HG02981 (cell line): ENCODE measurements around the gene HGFAC.

Source experiments
- ATAC-seq: cut with Tn5 transposase; IDR thresholded peaks from one replicate; pipeline ENCODE4 v1.9.1; 2021; ENCODE audit warnings: mild to moderate bottlenecking, moderate library complexity; ENCODE audit not compliant: unreplicated experiment

Gene HGFAC

DNA sequence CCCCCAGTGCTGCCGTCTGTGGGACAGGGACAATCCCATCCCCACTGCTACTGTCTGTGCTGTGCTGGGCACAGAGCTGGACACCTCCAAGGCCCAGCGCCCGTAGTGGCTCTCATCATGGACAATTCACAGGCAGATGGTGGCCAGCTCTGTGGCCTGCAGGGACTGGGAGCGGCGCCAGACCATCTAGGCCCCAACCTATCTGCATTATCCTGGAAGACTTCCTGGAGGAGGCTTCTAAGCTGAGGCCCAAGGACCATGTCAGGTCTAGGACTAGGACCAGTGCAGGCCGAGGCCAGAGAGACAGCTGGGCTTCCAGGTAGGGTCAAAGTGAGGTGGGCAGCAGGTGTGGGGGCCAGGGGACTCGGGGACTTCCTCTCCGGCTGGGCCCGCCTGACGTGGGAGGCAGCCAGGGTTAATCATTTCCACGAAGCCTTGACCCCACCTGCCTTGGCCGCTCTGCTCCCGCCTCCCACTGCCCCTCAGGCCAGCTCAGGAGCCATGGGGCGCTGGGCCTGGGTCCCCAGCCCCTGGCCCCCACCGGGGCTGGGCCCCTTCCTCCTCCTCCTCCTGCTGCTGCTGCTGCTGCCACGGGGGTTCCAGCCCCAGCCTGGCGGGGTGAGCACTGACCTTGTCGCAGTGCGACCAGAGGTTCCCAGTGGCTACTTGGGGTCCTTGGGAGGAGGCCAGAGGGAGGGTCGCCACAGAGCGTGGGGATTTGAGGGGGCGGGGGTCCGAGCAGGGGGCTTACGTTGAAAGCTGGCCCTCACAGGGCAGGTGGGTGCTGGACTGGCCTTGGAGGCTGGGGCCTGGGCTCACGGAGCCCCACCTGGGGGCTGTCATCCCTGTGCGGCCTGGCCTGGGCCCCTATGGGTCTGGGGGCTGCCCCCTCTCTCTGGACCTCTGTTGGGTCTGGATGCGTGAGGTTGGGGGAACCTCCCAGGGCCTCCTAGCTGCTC lies at the start of gene HGFAC:
TSS of gene HGFAC (plus strand) at position 468 of the 959 bp plus-strand sequence. CDS start at position 502, 34 bp downstream.
- ATAC-seq = no peak

DNA sequence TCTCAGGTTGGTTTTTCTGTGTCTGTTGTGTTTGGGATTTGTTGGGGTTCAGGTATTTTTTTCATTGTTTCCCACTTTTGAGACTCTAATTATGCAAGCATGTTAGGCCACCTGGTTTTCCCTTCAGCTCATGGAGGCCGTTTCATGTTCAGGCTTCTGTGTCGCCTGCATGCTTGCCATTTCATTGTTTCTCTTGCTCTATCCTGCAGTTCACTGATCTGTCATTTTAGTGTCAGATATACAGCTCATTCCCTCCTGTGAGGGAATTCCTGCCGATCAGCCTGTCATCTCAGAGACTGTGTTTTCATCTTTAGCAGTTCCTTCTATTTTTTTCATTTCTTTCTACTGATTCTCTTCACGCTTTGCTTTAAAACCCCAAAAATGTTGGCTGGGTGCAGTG lies 49.4 kb upstream of the HGFAC start:
- ATAC-seq = no peak

DNA sequence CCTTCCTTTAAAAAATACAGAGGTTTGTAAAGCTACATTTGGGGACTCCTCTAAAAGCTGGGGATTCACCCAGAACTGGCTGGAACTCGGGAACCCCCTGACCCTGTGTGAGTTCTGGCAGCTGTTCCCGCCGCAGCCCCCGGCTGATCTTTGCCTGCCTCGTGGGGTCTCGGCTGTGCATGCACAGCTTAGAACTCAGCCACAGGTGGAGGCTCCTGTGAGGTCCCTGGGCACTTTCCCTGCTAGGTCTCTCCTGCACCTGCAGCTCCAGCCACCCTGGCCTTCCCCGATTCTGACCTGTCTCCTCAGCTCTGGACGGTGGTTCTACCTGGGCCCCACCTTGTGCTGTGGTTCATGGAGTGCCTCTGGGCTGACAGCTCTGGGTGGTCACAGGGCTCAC lies 48.6 kb upstream of the HGFAC start:
- ATAC-seq = no peak

DNA sequence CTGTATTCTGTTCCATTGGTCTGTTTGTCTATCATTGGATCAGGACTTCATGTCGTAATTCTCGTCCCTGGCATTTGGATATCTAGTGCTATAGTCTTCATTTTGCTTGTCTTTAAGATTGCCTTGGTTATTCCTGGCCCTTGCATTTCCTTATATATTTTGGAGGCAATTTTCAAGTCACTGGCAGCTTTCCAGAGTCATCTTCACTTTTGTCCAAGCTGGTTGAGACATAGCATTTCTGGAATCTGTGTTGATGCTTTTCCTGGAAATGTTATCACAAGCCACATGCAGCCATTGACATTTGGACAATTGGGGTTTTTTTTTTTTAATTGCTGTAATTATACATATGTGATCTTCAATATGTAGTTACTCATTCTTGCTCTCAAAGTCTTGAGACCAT lies 45.2 kb upstream of the HGFAC start:
- no peak for ATAC-seq

DNA sequence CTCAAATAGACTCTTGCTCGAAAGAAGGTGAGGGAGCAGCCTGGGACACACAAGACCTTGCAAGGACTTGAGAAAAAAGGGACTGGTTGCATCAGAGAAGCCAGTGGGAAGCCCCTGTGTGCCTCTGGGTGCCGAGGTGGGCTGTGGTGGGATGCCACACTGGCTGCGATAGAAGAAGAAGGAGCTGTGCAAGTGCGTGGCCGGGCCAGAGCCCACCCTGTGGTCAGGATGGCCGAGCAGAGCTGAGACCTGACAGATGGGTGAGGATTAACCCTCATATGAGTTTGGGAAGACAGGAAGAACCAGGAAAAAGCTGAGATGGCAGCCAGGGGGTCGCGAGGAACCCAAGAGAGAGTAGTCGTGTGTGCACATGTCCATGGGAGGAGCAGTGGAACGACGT lies 44.6 kb upstream of the HGFAC start:
- no peak for ATAC-seq

DNA sequence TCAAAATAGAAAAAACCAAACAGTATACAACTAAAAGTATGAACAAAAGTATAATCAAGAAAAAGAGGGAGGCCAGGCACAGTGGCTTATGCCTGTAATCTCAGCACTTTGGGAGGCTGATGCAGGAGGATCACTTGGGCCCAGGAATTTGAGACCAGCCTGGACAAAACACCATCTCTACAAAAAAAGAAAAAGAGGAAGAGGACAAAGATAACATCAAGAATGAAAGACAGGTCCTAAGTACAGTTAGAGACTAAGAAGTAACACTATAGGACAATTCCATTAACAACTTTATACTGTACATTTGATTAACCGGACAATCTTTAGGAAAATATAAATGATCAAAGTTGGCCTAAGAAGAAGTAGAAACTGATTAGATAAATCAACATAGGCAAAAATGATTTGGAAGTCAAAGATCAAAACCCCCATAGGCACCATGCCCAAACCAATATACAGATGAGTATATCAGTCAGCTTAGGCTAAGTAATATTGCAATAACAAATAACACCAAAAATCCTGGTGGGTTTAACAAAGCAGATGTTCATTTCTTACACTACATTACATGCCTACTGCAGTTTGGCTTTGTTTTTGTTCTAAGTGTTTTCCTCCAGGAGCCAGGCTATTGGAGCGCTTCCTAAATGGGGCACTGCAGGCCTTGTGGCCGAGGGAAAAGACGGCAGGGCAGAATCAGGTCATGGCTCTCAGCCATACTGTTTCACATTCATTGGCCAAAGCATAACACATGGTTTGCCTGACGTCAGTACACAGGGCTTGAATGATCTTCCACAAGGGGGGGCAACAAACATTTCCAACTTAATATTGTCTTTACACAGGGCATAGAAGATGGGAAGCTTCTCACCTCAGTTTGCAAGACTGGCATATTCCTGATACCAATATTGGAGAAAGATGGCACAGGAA lies 42.2 kb upstream of the HGFAC start:
- no peak for ATAC-seq

DNA sequence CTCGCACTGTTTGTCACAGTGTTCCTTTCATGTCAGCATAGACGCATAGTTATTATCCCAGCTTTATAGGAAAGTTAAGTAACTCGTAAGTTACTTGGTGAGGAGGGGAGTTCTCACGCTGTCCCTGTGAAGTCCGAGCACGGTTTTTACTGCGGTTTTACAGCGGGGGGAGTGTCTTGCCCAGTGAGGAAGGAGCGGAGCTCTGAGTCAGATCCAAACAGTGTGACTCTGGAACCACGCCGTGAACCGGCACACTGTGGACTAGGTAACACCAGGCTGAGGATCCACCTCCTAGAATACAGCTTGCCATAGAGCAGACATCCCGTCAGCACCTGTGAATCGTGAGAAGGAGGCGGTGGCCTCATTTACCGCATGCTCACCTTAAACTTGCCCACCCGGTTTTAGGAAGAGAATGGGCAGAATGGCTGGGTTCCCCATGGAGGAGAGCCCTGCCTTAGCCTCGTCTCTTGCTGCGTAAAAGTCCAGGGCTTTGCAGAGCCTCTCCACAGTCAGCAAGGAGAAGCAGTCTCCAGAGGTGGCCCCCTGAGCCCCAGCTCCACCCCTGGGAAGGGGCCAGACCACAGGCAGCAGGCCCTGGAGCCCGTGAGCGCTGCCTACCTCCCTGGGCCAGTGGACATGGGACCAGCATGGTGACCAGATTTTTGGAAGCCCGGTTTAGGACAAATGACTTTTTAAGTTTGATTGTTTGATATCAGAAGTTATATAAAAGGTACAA lies 40.2 kb upstream of the HGFAC start:
- ATAC-seq = no peak

DNA sequence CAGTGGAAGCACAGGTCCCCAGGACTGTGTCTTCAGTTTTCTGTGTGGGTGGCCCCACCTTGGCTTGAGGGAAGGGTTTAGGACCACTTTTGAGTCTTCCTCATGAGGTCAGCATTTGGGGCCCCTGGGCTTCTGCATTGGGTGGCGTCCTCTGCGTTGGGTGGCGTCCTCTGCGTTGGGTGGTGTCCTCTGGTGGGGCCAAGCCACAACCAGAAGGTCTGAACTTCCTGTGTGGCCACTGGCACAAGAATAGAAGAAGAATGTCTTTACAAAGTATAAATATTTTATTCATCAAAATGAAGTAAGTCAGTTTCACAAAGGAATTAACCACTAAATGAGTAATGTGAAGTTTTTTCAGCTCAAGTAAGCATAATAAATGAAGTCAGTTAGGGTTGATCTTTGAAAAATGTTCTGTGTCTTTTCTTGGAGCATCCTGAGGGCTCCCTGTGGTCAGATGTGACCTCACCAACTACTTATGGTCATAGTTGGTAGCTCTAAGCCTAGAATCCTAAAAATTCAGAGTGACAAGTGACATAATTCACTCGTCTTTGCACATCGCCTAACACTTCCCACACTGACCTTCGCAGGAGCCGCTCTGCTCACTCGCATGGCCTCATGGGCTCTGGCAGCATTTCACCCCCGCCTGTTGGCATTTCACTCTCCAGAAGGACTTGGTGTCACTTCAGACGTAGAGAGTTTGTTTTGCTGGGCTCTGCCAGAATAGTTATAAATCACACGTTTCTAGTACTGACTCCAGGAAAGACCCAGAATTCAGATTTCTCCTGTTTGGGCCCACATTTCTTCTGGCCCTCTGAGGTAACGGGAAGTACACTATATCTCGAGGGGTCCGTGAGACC lies 39.0 kb upstream of the HGFAC start:
- no peak for ATAC-seq

DNA sequence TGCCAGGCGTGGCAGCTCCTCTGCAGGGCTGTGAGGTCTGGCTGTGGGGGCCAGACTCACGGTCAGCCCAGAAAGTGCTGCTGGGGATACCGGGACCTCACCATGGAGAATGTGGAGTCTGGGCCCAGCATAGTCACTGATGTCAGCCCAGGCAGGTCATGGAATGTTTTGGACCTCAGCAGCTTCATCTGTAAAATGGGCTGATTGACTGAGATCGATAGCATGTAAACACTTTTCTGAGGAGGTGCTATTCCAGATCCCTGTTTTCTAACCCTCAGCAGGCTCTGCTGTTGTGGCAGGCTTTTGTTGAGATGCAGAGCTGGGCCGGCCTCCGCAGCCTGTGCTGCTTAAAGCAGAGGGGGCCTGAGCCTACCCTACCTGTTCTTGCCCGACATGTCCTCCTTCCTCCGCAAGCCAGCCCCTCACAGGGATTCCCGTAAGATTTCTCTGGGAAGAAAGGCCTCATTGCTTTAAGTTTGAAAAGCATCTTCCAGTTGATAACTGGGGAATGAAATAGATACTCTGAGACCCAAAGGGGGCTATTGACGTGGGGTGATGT lies 38.3 kb upstream of the HGFAC start:
- ATAC-seq = no peak

DNA sequence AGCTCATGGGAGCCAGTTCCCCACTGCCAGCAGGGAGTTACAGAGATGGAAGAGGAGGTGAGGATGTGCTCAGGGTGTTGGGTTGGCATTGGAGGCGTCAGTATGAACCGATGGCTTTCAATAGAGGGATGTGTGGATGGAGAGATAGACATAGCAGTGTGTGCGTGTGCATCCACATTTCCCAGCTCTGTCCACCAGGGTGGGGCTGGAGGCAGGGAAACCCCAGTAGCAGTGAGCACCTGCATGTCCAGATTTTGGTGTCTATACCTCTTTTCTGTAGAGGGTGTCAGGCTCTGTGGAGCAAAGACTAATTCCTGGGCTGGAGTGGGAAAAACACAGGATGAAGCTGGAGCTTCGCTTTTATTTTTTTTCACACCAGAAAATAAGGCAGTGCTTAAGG lies 37.2 kb upstream of the HGFAC start:
- no peak for ATAC-seq

DNA sequence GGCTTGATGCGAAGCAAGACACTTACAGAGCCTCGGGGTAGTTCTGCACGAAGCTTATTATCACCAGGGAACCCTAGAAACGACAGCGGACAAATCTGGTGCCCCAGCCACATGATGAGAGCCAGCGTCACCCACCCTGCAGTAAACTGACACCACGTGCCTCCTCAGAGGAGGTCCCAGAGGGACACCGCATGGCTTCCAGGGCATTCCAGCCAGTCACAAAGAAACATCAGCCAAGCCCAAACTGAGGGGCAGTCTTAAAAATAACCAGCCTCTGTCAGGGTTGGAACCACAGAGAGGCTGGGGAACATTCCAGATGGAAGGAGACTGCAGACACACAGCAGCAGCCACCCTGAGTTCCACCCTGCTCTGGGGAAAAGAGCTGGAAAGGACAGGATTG lies 36.6 kb upstream of the HGFAC start:
- no peak for ATAC-seq

DNA sequence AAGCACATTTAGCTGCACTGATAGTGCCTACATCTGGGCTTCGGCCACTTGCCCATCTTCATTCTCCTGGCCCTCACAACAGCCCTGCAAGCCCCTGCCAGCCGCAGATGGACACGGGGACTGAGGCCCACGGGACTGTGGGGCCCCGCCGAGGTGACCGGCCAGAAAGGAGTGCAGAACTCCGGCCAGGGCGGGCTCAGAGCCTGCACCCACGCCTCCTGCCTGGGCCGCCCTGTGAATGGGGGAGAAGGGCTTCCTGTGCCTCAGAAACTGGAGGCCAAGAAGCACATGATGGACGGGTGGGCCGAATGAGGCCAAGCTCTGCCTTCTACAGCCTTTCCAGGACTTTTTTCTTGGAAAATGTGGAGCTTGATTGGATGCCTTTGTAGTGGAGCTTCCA lies 35.7 kb upstream of the HGFAC start:
- ATAC-seq = no peak

DNA sequence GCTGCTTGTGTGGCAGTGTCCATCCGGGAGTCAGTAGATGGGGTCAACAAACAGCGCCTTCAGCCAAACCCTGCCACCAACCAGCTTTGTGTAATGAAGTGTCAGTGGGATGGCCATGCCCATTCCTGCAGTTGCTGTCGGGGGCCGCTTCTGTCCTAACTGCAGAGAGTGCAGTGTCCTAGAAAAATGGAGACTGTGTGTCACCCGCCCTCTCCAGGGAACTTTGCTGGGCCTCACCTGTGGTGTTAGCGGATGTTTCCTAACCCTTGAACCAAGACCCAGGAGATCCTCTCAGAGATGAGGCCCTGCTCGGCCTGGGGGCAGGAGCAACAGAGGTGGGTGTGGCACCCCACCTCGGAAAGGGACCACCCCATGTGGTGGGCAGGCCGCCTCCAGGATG lies 35.3 kb upstream of the HGFAC start:
- ATAC-seq = no peak

DNA sequence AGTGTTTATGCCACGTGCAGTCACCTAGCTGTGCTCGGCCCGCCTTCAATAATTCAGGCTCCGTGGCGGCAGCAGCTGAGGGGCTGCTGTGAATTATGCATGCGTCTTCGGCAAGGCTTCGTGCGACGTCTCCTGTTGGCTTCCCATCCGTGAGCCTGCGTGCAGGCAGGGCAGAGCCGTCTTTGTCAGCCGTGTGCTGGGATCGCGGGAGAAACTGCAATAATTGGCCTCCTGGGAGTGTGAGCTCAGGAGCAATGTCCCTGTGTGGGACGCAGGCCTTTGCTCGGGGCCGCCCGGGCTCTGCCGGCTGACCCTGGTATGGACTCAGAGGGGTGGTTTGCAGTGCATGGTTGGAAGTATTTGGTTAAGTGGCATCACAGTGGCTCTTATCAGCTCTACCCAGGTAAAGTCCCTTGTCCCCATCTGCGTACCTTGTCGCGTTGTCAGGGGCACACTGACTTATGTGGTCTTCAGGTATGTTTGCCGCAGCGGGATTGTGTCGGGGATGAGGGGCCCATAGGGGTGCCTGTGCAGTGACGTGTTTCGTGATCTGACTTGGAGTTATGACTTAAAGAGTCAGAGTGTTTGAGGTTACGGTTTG lies 34.5 kb upstream of the HGFAC start:
- no peak for ATAC-seq

DNA sequence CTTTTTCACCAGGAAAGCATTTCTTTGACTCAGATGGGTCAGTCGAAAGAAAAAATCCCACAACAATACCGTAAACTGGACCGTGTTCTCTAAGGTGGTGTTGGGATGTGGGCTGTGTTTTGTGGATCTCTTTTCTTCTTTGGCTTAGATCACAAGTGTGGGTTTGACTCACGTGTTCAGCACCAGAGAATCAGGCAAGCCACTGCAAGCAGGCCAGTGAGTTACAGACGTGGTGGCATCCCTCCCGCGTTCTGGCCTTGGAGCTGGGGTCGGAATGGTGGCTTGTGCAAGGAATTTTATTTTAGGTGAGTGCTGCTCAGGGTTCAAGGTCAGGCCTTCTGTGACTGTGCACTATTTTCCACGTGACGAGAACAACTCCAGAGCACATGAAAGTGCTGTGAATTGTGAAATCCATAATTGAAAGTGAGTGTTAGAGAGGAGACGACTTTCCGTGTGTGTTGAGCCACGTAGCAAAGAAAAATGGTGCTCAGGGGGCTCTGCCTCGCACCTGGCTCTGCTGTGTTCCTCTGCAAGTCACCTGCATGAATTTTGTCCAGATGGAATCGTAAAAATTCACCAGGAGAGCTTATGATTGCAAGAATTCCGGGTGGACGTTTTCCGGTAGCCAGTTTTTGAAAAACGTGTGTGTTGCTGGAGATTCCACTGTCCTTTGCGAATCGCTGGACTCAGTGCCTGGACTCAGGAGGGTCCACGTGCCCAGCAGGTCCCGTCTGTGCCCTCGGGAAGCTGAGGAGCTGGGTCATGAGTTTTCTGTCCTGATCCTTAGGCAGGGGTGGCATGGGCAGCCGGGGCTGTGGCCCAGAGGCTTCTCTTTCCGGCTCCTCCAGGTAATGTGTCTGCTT lies 33.6 kb upstream of the HGFAC start:
- no peak for ATAC-seq

DNA sequence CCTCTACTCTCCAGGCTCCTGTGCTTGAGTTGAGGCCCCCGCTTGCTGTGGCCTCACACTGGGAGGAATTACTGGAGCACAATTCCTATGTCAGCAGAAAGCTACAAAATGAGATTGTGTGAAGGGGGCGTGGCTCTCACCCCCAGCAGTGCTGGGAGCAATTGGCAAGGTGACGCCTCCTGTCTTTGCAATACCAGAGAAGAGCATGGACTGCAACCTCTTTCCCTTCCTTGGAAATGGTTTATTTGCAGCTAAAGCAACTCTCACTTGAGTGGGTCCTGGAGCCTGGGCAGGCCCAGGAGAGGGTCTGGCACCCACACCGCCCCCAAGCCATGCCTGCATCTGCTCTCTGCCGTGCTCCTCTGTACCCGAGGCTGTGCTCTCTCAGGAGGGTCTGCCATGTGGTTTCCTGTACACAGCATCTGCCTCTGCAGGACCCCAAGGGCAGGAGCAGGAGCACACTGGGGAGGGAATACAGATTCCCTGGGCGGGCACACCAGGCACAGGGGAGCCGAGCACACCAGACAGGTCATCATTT lies 32.9 kb upstream of the HGFAC start:
- no peak for ATAC-seq

DNA sequence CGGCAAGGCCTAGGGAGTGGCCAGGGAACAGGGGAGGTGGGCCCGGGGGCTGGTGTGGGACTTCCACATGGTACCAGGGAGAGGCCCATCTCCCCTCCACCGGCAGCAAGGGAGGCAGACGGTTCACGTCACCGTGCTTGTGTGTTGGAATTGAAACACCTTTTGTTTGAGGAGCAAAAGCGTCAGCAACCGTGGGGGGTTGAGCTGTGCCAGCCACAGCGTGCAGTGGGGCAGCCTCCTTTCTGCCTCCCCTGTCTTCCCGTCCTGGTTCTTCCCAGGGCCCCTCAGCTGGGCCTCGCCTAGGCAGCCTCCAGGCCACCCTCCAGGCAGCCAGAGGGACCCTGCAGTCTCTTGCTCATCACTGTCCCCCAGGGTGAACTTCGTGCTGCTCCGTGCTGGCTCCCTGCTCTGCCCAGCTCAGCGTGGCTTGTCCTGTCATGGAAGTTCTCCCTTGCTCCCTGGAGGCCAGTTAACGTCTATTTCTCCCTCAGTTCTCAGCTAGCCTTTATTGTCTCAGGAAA lies 32.1 kb upstream of the HGFAC start:
- no peak for ATAC-seq
